ENCODE data around the gene TMEM179.
"Not testable (repeated sequence)": the region's sequence is repeated elsewhere in the genome, so short reads cannot be mapped to it uniquely, and the experiment has no call there.

The TMEM179 gene

GRCh38 chr14:104583424-104584306 is 20.9 kb downstream of the TMEM179 start:
- TF ChIP-seq CTCF (IDR thresholded peaks at IDR 0.05; ENCODE audit: control insufficient read depth, insufficient read depth, low read depth, low read length, missing control alignments) = no peak
- H3K4me3 ChIP-seq (ENCODE audit: control insufficient read depth, low read depth, low read length) = no peak overlapping the region
- DNase-seq (ENCODE audit: low read depth) = no peak

GRCh38 chr14:104582662-104583061 is 21.9 kb downstream of the TMEM179 start:
- no peak for TF ChIP-seq CTCF (IDR thresholded peaks at IDR 0.05; ENCODE audit: control insufficient read depth, insufficient read depth, low read depth, low read length, missing control alignments)

GRCh38 chr14:104582005-104582404 is 22.6 kb downstream of the TMEM179 start:
- no peak for DNase-seq (ENCODE audit: low read depth)
- no peak overlapping the region for H3K4me3 ChIP-seq (ENCODE audit: control insufficient read depth, low read depth, low read length)
- no peak for TF ChIP-seq CTCF (IDR thresholded peaks at IDR 0.05; ENCODE audit: control insufficient read depth, insufficient read depth, low read depth, low read length, missing control alignments)

More at GRCh38 chr14:104582662-104583061, 21.9 kb downstream of the TMEM179 start:
- no peak for DNase-seq (ENCODE audit: low read depth)
- no peak overlapping the region for H3K4me3 ChIP-seq (ENCODE audit: control insufficient read depth, low read depth, low read length)

- H3K4me3 ChIP-seq (ENCODE audit: control insufficient read depth, low read depth, low read length) = no peak overlapping the region
- DNase-seq (ENCODE audit: low read depth) = no peak
- no peak for TF ChIP-seq CTCF (IDR thresholded peaks at IDR 0.05; ENCODE audit: control insufficient read depth, insufficient read depth, low read depth, low read length, missing control alignments)
Observed at GRCh38 chr14:104581521-104581920, 23.1 kb downstream of the TMEM179 start.

- no peak overlapping the region for H3K4me3 ChIP-seq (ENCODE audit: control insufficient read depth, low read depth, low read length)
- no peak for DNase-seq (ENCODE audit: low read depth)
Observed at GRCh38 chr14:104580961-104581360, 23.6 kb downstream of the TMEM179 start.

GRCh38 chr14:104579939-104580338 is 24.6 kb downstream of the TMEM179 start:
- DNase-seq (ENCODE audit: low read depth); H3K4me3 ChIP-seq (ENCODE audit: control insufficient read depth, low read depth, low read length): not testable (repeated sequence)

More at GRCh38 chr14:104580961-104581360, 23.6 kb downstream of the TMEM179 start:
- no peak for TF ChIP-seq CTCF (IDR thresholded peaks at IDR 0.05; ENCODE audit: control insufficient read depth, insufficient read depth, low read depth, low read length, missing control alignments)

GRCh38 chr14:104579507-104579906 is 25.1 kb downstream of the TMEM179 start, which contains the start of gene C14orf180:
C14orf180 (plus strand) TSS chr14:104579764; CDS start chr14:104586431, 6,667 bp downstream.
- no peak for TF ChIP-seq CTCF (IDR thresholded peaks at IDR 0.05; ENCODE audit: control insufficient read depth, insufficient read depth, low read depth, low read length, missing control alignments)
- H3K4me3 ChIP-seq (ENCODE audit: control insufficient read depth, low read depth, low read length) = no peak within 1 kb of the TSS
- no peak for DNase-seq (ENCODE audit: low read depth)

All from AG09309 (cell line).